C4-2B (cell line): Measurements from ENCODE around the gene SH3RF2.
A peak's percentile ranks its signal among the peaks of the same experiment; 100 is the strongest.

Experiments used
- H3K27ac ChIP-seq: fragments of 450-650 bp; 2 replicates; pipeline ENCODE4 v1.5.1; 2017
- CTCF ChIP-seq: fragments of 450-650 bp; conservative IDR thresholded peaks from 2 replicates; pipeline ENCODE4 v1.5.1; 2017; ENCODE audit warnings: mild to moderate bottlenecking
- ZFX ChIP-seq: fragments of 450-650 bp; IDR thresholded peaks from 2 replicates; pipeline ENCODE4 v1.6.1; 2017

SH3RF2 gene

GRCh38 chr5:145903113-145903512 is 33.3 kb upstream of the SH3RF2 start:
- no peak for TF ChIP-seq ZFX
- TF ChIP-seq CTCF: peak; percentile 32
- no peak overlapping the region for H3K27ac ChIP-seq

- no peak for TF ChIP-seq ZFX
- TF ChIP-seq CTCF: no peak
- no peak overlapping the region for H3K27ac ChIP-seq
These were observed 32.5 kb upstream of the SH3RF2 start for GRCh38 chr5:145903867-145904266.

- no peak overlapping the region for H3K27ac ChIP-seq
- no peak for TF ChIP-seq CTCF
- TF ChIP-seq ZFX: no peak
These were observed 31.6 kb upstream of the SH3RF2 start for GRCh38 chr5:145904743-145905142.

GRCh38 chr5:145906401-145906800 is 30.0 kb upstream of the SH3RF2 start:
- H3K27ac ChIP-seq: no peak overlapping the region
- TF ChIP-seq CTCF (no peak), ZFX (no peak)

GRCh38 chr5:145908206-145908960 is 28.0 kb upstream of the SH3RF2 start:
- TF ChIP-seq CTCF: peak; percentile 42
- no peak for TF ChIP-seq ZFX
- no peak overlapping the region for H3K27ac ChIP-seq

- TF ChIP-seq ZFX (no peak), CTCF (no peak)
- no peak overlapping the region for H3K27ac ChIP-seq
These were observed 25.2 kb upstream of the SH3RF2 start for GRCh38 chr5:145911164-145911563.

GRCh38 chr5:145912019-145912418 is 24.4 kb upstream of the SH3RF2 start:
- H3K27ac ChIP-seq: no peak overlapping the region
- TF ChIP-seq CTCF (no peak), ZFX (no peak)
